ENCODE results near the gene MIPOL1.
"Not testable (repeated sequence)": the region's sequence is repeated elsewhere in the genome, so short reads cannot be mapped to it uniquely, and the experiment has no call there.

MIPOL1 gene

GRCh38 chr14:37215345-37215744, 17.6 kb downstream of the MIPOL1 start:
- no peak for FAIRE-seq
- no peak for DNase-seq (ENCODE audit: insufficient read length)
- TF ChIP-seq POLR2AphosphoS5 (IDR thresholded peaks at IDR 0.05; ENCODE audit: low read depth, low read length) (no peak), TAF1 (IDR thresholded peaks at IDR 0.05; ENCODE audit: borderline replicate concordance, low read depth, low read length) (no peak), POLR2A (IDR thresholded peaks at IDR 0.05; ENCODE audit: low read depth, low read length) (no peak)

DNA sequence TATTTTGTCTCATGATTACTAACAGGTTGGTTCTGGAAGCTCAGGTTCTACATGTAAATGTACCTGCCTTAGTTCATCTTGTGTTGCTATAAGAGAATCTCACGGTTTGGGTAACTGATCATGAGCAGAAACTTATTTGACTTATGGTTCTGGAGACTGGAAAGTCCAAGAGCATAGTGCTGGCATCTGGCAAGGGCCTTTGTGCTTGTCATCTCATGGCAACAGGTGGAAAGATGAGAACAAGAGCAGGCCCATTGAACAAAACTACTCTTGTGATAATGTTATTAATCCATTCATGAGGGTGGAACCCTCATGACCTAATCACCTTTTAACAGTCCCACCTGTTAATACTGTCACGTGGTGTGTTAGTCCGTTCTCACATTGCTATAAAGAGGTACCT, 23.3 kb downstream of the MIPOL1 start:
- no peak for TF ChIP-seq POLR2A (IDR thresholded peaks at IDR 0.05; ENCODE audit: low read depth, low read length)
- no peak for TF ChIP-seq TAF1 (IDR thresholded peaks at IDR 0.05; ENCODE audit: borderline replicate concordance, low read depth, low read length)
- no peak for TF ChIP-seq POLR2AphosphoS5 (IDR thresholded peaks at IDR 0.05; ENCODE audit: low read depth, low read length)
- FAIRE-seq (no peak), DNase-seq (ENCODE audit: insufficient read length) (no peak)

- no peak for DNase-seq (ENCODE audit: insufficient read length)
- no peak for FAIRE-seq
- no peak for TF ChIP-seq POLR2A (IDR thresholded peaks at IDR 0.05; ENCODE audit: low read depth, low read length)
- TF ChIP-seq TAF1 (IDR thresholded peaks at IDR 0.05; ENCODE audit: borderline replicate concordance, low read depth, low read length), result no peak
- TF ChIP-seq POLR2AphosphoS5 (IDR thresholded peaks at IDR 0.05; ENCODE audit: low read depth, low read length), result no peak
Observed at GRCh38 chr14:37223947-37224474, 26.3 kb downstream of the MIPOL1 start.

GRCh38 chr14:37225668-37226067, 27.9 kb downstream of the MIPOL1 start:
- not testable (repeated sequence) for DNase-seq (ENCODE audit: insufficient read length); FAIRE-seq

- TF ChIP-seq POLR2AphosphoS5 (IDR thresholded peaks at IDR 0.05; ENCODE audit: low read depth, low read length), result no peak
- no peak for TF ChIP-seq TAF1 (IDR thresholded peaks at IDR 0.05; ENCODE audit: borderline replicate concordance, low read depth, low read length)
- TF ChIP-seq POLR2A (IDR thresholded peaks at IDR 0.05; ENCODE audit: low read depth, low read length), result no peak
- DNase-seq (ENCODE audit: insufficient read length) (no peak), FAIRE-seq (no peak)
Observed at GRCh38 chr14:37230551-37231194, 32.9 kb downstream of the MIPOL1 start.

- no peak for TF ChIP-seq TAF1 (IDR thresholded peaks at IDR 0.05; ENCODE audit: borderline replicate concordance, low read depth, low read length)
- no peak for TF ChIP-seq POLR2A (IDR thresholded peaks at IDR 0.05; ENCODE audit: low read depth, low read length)
- DNase-seq (ENCODE audit: insufficient read length) (no peak), FAIRE-seq (no peak)
Observed at GRCh38 chr14:37232907-37233481, 35.3 kb downstream of the MIPOL1 start.

GRCh38 chr14:37234222-37234621, 36.5 kb downstream of the MIPOL1 start:
- no peak for TF ChIP-seq POLR2A (IDR thresholded peaks at IDR 0.05; ENCODE audit: low read depth, low read length)
- TF ChIP-seq TAF1 (IDR thresholded peaks at IDR 0.05; ENCODE audit: borderline replicate concordance, low read depth, low read length), result no peak
- no peak for TF ChIP-seq POLR2AphosphoS5 (IDR thresholded peaks at IDR 0.05; ENCODE audit: low read depth, low read length)
- DNase-seq (ENCODE audit: insufficient read length) (no peak), FAIRE-seq (no peak)

- DNase-seq (ENCODE audit: insufficient read length); FAIRE-seq: not testable (repeated sequence)
Observed at GRCh38 chr14:37236044-37236443, 38.3 kb downstream of the MIPOL1 start.

- TF ChIP-seq TAF1 (IDR thresholded peaks at IDR 0.05; ENCODE audit: borderline replicate concordance, low read depth, low read length) (no peak), POLR2A (IDR thresholded peaks at IDR 0.05; ENCODE audit: low read depth, low read length) (no peak), POLR2AphosphoS5 (IDR thresholded peaks at IDR 0.05; ENCODE audit: low read depth, low read length) (no peak)
- DNase-seq (ENCODE audit: insufficient read length) (no peak), FAIRE-seq (no peak)
Observed at GRCh38 chr14:37237094-37237493, 39.4 kb downstream of the MIPOL1 start.

GRCh38 chr14:37237735-37238200, 40.0 kb downstream of the MIPOL1 start:
- DNase-seq (ENCODE audit: insufficient read length) (no peak), FAIRE-seq (no peak)
- TF ChIP-seq POLR2A (IDR thresholded peaks at IDR 0.05; ENCODE audit: low read depth, low read length), result no peak
- no peak for TF ChIP-seq TAF1 (IDR thresholded peaks at IDR 0.05; ENCODE audit: borderline replicate concordance, low read depth, low read length)
- TF ChIP-seq POLR2AphosphoS5 (IDR thresholded peaks at IDR 0.05; ENCODE audit: low read depth, low read length), result no peak

GRCh38 chr14:37241198-37241597, 43.5 kb downstream of the MIPOL1 start:
- no peak for FAIRE-seq

DNA sequence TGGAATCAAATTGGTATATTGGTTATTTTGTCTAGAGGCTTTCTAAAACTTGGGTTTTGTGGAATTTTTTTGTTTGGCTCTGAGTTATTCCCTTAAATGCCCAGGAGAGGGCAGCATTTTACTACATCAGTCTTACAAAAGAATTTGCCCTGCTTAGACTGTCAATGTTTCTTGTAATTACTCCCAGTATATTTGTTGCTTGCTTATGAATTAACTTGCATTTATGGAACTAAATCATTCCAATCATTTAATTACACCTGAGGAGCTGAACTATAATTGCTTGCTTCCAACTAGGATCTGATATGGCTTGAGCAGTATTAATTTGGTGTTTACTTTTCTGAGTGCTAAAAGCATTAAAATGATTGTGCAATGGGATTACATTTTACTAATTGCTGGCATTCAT, 48.7 kb downstream of the MIPOL1 start:
- DNase-seq (ENCODE audit: insufficient read length) (no peak), FAIRE-seq (no peak)
- TF ChIP-seq POLR2AphosphoS5 (IDR thresholded peaks at IDR 0.05; ENCODE audit: low read depth, low read length) (no peak), TAF1 (IDR thresholded peaks at IDR 0.05; ENCODE audit: borderline replicate concordance, low read depth, low read length) (no peak), POLR2A (IDR thresholded peaks at IDR 0.05; ENCODE audit: low read depth, low read length) (no peak)

More at GRCh38 chr14:37241198-37241597, 43.5 kb downstream of the MIPOL1 start:
- TF ChIP-seq POLR2AphosphoS5 (IDR thresholded peaks at IDR 0.05; ENCODE audit: low read depth, low read length), result no peak
- no peak for TF ChIP-seq POLR2A (IDR thresholded peaks at IDR 0.05; ENCODE audit: low read depth, low read length)
- no peak for TF ChIP-seq TAF1 (IDR thresholded peaks at IDR 0.05; ENCODE audit: borderline replicate concordance, low read depth, low read length)
- no peak for DNase-seq (ENCODE audit: insufficient read length)
